ELR (cell line): ENCODE results near the gene HMCN1.
A peak's percentile ranks its signal among the peaks of the same experiment; 100 is the strongest.
"Not testable (repeated sequence)": the region's sequence is repeated elsewhere in the genome, so short reads cannot be mapped to it uniquely, and the experiment has no call there.

Experiments used
- DNase-seq: peaks from one replicate; pipeline ENCODE4 v3.0.0-alpha.2; 2015; ENCODE audit warnings: low read depth

The HMCN1 gene

DNA sequence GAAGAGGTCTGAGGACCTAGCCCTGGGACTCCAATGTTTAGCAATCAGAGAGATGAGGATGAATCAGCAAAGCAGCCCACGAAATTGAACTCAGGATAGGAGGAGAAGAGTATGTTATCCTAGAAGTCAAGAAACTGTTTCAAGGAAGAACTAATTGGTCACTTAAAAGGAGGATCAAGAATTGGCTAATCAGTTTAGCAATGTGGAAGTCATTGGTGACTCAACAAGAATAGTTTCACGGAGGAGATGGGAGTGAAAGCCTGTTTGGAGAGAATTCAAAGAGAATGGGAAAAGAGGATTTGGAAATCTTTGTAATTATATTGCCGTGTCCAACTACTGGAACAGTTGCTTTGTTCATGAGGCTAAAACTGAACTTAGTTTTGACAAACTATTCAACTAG is 7.4 kb downstream of the HMCN1 start:
- DNase-seq: no peak

DNA sequence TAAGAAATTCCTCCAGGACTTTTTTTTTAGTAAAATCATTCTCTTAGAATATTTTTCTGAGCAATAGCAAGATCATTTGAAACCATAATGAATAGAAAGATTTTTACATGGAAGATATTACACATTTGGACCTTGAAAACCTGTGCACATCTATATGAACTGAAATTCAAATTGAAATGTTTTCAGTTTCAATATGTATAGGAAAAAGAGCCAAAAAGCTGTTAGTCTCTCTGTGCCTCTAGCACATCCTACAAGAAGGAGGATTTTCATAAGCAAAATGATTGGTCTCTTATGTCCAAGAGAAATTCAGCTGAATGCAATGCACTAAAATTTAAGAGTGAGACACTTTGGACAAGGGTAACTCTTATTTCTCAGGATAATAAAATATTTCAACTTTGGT is 8.2 kb downstream of the HMCN1 start:
- no peak for DNase-seq

DNA sequence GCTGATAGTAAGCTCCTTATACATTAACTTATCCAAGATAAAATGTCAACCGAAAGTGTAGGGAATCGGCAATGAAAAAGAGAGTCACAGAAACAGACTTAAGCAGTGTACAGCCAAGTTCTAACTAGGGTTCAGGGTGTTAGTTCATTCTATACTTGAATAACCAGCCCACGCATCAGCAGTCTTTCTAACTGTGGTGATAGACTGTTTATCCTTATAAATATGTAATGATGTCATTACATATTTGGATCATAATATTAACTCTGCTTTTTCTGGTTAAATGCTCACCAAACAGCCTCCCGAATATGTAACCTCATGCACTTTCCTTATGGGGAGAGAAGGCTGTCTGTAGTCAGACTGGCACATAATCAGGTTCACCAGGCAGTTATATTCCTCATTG is 11.0 kb downstream of the HMCN1 start:
- no peak for DNase-seq

DNA sequence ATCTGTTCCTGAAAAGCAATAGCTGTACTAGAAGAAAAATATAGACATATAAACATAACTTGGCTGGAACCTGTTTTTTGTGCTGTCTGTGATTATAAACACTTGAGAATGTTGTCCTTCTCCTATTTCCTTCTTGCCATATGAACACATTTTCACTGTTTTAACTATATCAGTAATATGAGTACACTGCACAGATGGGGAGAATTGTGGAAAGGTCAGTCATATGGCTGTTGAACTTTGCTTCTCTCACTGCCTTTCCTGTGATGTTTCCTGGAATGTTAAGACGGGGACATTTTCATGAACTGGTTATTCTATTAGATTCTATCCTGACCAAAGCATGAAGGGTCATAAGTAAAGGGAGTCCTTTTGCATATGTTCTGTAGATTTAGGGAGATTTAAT is 24.9 kb downstream of the HMCN1 start:
- no peak for DNase-seq

DNA sequence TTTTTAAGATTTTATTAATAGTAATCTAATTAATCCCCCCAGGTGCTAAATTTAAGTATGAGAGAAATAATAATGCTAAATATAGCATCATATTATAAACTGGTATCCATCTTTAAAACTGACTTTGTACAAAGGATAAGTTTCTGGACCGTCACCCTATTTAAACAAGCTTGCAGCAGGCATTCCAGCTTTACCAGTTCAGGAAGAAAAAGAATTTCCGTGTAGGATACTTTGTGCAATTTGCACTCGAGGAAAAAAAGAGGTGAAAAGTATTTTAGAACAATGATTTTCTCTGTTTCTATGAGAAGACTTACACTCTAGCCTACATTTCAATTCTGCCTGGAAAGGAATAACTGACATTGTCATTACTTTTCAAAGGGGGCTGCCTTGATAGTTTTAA is 27.6 kb downstream of the HMCN1 start:
- no peak for DNase-seq

DNA sequence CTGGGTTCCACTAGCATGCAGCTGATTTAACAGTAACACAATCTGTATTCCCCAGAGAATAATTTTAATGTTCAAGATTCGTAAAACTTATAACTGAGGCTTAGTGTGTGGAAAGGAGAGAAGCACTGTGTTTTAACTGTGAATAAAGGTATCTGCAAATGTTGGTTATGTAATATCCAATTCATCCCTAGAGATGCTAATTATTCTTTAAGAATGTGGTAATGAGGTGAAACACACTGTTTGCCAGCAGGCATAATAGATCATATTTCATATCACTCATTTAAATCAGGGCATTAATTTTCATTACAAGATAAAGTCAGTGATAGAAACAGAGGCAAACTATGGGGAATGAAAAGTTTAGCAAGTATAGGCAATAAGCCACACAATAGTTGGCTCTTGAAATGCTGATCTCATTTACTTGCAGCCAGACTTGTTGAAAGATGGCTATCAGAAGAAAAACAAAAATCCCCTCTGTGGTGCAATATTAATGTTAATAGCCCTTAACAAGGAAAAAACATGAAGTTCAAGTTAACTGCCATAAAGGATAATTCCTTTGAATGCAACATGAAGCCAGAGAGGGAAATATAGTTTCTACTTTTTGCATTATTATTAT is 33.4 kb downstream of the HMCN1 start:
- no peak for DNase-seq

DNA sequence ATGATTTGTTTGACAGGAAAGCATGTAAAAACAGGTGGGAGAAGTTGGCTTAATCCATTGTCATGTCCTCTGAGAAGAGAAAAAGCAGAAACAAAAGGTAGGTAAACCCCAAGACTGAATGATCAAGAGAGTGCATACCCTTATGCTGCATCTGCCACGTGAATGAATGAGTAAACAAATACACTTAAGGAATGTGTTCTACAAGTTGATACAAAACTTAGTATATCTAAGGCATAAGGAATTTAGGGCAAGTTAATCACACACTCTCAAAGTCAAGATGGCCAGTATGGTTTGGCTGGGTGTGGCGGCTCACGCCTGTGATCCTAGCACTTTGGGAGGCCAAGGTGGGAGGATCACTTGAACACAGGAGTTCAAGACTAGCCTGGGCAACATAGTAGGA is 34.2 kb downstream of the HMCN1 start:
- DNase-seq: no peak

DNA sequence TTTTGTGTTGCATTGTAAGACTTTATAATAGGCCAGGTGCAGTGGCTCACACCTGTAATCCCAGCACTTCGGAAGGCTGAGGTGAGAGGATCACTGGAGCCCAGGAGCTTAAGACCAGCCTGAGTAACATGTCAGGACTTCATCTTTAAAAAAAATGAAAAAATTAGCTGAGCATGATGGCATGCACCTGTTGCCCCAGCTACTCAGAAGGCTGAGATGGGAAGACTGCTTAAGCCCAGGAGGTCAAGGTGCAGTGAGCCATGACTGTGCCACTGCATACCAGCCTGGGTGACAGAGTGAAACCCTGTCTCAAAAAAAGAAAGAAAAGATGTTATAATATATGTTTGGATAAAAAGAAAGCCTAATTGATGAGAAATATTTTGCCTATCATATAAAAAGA is 34.9 kb downstream of the HMCN1 start:
- no peak for DNase-seq

DNA sequence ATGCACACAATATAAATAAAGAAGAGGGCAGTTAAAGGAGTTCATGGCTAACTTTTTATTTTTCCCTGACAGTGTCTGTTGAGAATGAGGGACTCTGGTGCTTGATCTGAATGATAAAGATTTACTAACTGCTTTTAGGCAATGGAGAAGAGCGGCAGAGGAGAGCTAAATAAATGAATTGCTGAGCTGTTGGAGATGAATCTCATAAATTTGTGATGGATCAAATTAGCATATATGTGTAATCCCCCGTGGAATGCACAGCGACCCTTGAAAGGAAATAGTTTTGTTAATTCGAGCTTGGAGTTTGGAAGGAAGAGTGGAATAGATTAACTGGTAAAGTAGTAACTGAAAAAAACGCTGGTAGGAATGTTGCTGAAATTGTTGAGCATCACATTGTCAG is 40.2 kb downstream of the HMCN1 start:
- DNase-seq: no peak

DNA sequence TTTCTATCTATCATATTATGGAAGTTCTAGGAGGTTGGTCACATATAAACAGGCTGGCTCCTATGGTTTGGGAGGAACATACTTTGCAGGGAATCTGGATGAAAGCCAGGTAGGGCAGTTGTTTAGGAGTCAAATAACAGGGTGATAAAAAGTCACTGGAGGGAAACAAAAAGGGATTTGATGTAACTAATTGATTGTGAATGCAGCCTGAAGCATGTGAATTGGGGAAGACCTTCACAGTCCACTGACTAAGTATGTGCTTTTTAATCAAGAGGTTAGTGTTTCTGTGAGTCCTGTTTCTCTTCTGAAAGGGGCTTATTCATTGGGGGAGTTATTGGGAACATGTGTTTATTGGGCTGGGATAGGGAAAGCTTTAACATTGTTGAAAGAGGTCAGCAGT is 41.3 kb downstream of the HMCN1 start:
- DNase-seq: no peak

DNA sequence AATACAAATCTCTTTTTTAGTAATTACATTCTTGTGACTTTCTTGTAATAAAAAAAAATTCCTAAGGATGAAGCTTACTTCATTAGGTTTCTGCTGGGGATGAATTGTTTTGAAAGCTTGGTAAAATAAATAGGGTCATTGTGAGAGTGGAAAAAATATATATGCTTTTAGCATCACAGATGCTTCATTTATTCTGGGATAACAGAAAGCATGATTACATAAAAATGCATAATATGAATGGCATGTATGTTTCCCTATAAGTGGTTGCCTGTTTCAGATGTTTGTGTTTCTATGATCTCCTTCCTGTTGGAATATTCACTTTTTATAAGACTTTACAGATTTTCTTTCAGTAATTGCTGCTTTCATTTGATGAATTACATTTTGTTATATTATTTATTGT is 42.3 kb downstream of the HMCN1 start:
- no peak for DNase-seq

DNA sequence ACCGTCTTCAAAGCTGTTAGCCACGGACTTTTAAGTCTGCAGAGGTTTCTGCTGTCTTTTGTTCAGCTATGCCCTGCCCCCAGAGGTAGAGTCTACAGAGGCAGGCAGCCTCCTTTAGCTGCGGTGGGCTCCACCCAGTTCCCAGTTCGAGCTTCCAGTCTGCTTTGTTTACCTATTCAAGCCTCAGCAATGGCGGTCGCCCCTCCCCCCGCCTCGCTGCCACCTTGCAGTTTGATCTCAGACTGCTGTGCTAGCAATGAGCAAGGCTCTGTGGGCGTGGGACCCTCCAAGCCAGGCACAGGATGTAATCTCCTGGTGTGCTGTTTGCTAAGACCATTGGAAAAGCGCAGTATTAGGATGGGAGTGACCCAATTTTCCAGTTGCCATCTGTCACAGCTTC is 49.7 kb downstream of the HMCN1 start:
- DNase-seq: not testable (repeated sequence)

DNA sequence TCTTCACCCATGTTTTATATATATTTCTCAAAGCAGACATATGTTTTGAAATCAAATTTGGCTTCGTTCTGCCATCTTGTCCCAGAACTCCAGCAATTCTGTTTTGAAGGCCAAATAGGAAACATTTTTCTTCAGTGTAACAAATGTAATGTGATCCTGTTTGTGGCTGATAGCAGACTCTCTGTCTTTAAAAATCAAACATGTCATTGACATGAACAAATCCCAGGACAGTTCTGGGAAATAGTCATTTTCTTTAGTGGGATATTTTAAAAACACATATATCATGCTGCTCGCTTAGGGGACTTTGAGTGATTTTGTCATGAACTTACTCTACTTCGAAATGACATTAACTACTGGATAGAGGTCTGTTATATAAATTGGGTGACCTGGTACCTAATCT is 51.4 kb downstream of the HMCN1 start:
- no peak for DNase-seq

DNA sequence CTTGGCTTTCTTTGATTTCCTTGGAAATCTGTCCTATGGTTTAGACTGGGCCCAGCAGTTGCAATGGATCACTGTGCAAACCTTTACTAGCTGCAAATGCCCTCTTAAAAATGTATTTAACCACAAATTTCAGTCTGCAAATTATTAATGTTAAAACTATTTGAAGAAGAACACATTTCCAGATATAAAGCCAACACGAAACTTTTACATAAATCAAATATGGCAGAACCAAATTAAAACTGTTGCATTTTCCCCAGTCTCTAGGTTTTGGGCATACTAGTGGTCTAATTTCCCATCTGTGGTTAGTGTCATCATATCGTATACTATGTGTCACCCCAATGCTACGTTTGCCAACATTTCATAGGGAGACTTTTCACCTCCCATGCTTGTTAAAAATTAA is 52.3 kb downstream of the HMCN1 start:
- peak; percentile 25 for DNase-seq

DNA sequence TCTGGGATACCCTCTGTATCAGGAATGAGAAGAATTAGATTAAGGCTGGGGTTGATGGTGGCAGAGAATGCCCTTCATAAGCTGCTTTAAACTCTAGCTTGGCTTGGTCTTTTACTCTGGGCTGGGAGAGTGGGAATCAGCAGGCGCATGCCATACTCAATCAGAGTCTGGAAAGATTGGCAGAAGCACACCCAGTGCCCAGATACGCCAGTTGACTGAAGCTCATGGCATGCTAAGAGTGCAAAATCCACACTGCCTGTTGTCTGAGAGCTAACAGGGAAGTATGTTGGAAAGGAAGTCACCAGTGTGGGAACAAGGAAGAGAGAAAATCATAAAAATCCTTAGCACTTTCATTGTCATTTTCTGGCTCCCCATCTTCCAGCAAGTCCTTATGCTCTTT is 53.0 kb downstream of the HMCN1 start:
- DNase-seq: no peak

DNA sequence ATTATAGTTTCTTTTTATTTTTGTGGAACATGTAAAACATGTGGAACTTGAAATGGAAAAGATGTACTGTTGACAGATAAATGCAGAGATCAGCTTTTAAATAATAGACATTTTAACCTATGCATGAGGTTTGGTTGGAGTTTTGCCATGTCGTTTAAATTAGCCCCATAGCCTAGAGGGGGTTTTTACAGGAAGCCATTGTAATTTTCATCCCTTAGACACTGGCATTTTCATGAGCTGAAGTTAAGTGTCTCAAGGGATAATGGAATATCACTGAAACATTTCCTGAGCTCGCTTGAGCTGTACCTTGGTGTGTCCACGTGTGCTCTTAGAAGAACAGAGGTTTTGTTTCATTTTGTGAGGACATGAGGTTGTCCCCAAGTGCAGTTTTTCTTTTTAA is 54.2 kb downstream of the HMCN1 start:
- no peak for DNase-seq

DNA sequence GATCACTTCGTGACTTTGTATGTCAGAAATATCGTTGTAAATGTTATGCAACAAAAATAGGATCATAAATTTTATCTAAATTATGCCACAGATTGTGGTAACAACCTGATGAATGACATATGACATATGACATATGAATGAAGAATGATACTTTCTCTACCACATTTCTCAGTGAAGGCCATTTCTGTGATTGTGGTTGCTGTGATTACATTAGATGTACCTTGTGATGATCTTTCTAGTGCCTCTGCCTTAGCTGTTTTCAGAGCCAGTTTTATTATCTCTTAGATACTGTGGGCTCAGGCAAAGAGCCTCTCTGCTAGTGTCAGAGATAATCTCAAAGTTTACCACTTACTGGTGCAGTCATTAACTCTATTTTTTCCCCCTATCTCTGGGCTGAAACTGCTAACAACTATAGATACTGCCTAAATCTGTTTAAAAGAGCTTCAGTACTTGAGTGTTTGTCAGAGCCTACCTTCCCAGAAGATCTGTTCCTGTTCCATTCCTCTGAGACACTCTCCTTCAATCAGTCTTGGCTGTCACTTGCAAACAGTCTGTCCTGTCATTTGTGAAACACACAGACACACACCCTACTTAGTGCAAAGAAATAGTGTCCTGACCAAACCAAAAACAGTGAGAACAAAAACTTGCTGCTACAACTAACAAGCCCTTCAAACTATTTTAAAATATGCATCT is 55.5 kb downstream of the HMCN1 start:
- no peak for DNase-seq

DNA sequence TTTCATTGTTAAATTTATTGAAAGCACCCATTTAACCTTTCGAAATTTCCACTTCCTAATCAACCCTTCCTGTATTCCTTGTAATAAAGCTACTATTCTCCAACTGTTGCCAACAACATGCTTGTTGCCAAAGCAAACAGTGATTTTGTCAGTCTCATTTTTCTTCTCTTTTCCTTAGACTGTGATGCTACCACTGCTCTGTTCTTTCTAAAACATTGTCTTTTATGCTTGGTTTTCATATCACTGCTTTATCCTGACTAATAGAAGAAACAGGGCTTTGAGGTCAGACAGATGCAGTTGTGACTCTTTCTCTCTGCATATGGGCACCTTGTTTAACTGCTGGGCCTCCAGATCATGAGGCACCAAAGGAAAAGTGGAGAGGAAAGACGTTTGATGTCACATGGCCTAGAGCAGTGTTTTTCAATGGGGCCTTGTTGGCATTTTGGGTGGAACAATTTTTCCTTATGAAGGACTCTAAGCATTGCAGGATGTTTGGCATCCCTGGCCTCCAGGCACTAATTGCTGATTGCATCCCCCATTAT is 56.1 kb downstream of the HMCN1 start:
- DNase-seq: no peak

DNA sequence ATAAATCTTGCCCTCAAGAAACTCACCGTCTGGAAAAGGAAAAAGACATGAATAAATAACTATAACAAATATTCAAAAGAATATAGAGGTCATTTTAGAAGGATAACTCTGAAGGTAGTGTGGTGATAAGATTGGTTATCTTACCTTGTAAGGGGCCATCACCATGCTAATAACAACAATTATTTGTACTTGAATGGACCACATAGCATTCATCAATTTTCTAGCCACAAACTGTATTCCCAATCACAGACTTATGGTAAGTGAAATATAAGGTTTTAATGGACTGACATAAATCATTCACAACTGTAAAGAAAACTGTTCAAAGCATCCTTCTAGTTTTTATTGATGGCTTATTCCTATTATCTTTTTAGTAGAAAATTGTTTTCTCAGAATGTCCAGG is 57.8 kb downstream of the HMCN1 start:
- no peak for DNase-seq

DNA sequence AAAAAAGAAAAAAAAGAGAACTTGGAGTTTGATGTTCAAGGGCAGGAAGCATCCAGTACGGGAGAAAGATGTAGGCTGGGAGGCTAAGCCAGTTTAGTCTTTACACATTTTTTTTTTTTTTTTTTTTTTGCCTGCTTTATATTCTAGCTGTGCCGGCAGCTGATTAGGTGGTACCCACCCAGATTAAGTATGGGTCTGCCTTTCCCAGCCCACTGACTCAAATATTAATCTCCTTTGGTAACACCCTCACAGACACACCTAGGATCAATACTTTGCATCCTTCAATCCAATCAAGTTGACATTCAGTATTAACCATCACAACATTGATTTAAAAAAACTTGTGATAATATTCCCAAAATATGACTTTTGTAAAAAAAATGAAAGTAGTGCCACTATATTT is 60.3 kb downstream of the HMCN1 start:
- not testable (repeated sequence) for DNase-seq

DNA sequence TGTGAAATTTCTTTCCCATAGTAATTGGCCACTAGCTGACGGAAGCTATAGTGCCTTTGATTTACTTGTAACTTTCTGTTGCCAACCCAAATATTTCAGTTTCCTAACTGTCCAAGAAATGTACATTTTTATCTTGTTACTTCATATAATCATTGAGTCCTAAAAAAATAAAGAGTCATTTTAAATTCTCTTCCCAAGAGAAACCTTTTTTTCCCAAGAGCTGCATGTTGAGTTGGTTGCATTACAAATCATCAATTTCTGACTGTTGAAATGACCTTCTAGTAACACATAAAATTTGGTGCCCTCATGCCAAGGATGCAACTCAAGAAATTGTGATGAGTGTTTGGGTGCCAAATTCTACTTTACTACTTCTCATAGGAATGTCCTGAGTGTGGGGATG is 61.0 kb downstream of the HMCN1 start:
- no peak for DNase-seq

DNA sequence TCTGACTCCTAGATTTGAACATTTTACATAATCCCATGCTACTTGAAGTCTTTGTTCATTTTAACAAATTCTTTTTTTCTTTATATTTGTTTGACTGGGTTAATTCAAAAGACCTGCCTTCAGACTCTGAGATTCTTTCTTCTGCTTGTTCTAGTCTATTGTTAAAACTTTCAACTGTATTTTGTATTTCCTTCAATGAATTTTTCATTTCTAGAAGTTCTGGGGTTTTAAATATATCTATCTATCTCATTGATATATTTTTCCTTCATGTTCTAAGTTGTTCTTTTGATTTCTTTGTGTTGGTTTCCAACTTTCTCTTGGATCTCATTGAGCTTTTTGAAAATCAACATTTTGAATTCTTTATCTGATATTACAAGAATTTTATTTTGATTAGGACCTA is 64.3 kb downstream of the HMCN1 start:
- no peak for DNase-seq

DNA sequence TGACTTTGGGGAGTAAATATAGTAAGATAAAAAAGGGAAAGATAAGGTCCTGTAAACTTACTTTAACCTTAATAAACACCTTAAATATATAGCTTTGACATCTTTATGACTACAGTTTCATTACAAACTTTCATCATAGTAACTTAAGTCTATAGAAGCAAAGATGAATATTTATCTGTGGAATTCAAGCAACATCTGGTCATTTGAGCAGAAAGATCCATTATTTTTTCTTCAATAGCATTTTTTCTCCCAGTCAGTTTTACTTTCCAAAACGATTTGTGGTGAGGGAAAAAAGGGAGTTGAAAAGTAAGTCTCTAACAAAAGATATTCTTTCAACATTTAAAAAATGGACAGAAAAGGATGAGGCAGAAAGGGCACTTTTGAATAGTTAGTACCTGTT is 69.0 kb downstream of the HMCN1 start:
- no peak for DNase-seq

DNA sequence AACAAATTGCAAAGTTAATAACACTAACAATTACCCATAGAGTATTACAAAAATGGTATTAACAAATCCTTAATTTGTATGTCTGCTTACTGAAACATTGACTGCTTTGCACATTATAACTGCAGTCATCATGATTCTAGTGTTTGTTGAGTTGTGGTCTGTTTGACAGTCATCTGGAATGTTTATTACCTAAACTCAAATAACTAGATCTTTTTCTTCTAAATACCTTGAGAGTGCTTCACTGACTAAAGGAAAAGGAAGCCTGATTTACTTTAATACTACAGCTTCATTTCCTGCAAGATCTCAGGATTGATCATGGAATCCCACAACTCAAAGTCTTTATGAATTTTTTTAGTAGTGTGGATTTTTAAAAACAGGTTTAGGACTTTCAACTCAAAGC is 70.0 kb downstream of the HMCN1 start:
- DNase-seq: peak; percentile 15
